Measurements from ENCODE around the gene NRG3.

Gene NRG3

DNA sequence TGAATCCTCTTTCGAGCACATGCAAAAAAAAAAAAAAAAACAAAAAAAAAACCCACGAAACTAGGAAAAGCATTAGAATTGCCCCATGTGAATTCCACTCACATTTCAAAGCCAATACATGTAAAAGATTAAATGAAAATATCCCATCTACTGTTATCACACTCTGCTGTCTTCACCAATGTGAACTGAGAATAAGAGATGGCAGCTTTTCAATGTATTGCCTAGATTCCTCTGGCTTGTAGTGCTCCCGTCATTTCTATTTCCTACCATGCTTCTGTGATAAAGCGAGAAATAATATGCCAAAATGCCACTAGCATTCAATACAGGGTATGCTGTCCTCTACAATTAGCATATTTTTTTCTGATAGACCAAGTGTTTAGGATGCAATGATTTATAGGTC lies 517.0 kb downstream of the NRG3 start:
- no peak for DNase-seq (ENCODE audit: low read depth in 2 of 2)

DNA sequence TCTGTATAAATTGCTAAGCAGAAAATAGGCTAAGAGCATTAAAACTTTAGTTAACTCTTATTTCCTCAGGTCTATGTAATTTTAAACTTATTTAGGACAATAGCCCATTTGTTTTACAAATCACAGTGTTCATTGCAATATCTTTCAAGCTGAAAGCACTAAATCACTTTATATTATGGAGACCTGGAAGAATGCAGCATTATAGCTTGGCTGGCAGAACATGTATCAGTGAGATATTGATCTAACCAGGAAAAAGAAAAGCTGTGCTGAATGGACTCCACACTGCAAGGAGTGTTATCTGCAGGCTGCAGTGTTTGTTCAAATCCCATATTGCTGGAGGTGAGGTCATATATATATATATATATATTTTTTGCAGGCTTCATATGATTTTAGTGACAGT lies 517.5 kb downstream of the NRG3 start:
- DNase-seq (ENCODE audit: low read depth in 2 of 2) = no peak

DNA sequence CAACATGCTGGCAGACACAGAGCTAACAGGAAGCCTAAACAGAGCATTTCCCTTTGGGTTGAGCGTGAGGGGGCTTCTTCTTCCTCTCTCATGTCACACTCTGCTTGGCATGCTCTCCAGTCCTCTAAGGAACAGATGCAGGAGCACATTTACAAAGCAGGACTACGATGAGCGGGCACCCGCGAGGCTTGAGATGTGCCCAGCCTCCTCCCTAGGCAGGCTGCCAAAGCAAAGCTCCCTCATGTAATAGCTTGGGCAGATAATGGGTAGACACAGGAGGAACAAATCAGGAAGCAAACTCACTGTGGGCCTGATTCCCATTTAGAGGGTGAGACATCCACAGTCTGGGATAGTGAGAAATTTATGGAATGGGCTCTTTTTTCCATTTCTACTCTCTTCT lies 519.1 kb downstream of the NRG3 start:
- DNase-seq (ENCODE audit: low read depth in 2 of 2) = no peak

DNA sequence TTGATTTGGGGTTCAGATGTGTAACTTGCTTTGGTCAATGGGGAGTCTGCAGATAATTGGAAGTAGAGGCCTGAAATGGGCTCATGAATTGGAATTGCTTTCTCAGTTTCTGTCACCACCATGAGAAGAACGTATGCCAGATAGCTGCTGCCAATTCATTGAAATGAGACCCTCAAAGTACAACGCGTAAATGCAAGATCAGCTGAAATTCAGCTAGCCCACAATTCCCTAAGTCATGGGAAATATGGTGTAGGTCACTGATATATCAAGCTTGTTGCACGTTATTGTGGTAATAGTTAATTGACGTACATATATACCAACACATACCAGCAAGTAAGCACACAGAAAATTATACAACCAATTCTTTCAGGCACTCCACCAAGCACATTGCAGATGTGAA lies 520.0 kb downstream of the NRG3 start:
- no peak for DNase-seq (ENCODE audit: low read depth in 2 of 2)

DNA sequence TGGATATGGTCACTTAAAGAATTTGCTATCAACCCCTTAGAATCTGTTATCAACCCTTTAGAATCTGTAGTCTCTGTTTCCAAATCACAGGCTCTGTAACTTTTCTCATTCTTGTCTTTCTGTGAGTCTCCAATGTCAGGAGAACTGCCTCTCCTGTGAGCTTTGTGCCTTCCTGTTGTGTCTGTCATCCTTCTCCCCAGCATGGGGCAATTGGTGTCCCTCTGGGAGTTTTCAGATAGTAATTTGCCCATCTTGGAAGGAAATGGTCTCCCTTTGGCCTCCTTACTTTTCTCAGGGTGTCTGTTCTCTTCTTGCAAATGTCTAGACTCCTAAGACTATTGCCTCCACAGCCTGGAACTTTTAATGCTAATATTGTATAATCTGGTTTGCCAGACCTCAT lies 521.9 kb downstream of the NRG3 start:
- no peak for DNase-seq (ENCODE audit: low read depth in 2 of 2)

DNA sequence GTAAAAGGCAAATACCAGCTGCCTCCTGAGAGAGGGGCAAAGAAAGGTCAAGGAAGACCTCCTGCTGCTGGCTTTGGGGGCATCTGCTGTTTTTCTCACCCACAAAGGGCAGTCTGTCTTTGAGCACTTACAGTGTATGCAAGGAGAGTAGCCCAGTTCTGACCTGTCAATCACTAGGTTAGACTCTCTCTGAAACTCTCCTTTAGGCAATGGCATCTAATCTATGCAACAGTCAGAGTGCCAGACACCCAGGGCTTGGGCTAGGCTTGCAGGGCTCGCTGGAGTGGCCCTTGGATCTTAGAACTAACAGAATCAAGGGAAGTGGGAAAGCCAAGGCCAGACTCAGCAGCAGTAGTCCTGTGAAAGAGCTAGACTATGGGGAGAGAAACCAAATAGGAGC lies 522.9 kb downstream of the NRG3 start:
- DNase-seq (ENCODE audit: low read depth in 2 of 2) = no peak

DNA sequence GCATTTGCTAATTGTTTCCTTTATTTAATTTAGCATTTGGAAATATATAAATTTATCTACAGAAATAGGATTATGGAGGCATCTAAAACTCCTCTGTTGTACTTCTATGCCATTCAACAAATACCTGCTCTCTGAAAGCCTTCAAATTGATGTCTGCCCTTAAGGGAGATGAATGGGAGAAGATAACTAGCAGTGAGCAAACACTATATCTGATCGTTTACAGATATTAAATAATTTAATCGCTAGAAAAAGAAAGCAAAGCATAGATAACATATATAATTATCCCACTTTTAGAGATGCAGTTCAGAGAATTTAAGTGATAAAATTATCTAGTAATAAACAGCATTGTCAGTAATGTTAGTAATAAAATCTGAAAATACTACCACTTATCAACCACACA lies 524.9 kb downstream of the NRG3 start:
- DNase-seq (ENCODE audit: low read depth in 2 of 2) = no peak

DNA sequence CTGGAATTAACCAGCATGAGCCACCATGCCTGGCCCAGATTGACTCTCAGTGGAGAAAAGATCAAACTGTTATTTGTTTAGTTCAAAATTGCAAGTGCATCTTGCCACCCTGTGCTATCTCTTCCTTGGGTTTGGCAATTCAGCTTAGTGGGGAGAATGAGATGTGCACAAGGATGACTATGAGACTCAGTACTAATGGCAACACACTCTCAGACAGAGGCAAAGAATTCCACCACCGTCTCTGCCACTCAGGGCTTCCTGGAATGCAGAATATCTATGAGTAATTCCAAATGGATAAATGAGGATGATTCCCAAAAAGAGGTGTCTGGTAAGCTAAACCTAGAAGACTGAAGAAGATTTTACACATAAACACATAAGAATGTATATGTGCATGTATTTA lies 525.8 kb downstream of the NRG3 start:
- DNase-seq (ENCODE audit: low read depth in 2 of 2) = no peak

DNA sequence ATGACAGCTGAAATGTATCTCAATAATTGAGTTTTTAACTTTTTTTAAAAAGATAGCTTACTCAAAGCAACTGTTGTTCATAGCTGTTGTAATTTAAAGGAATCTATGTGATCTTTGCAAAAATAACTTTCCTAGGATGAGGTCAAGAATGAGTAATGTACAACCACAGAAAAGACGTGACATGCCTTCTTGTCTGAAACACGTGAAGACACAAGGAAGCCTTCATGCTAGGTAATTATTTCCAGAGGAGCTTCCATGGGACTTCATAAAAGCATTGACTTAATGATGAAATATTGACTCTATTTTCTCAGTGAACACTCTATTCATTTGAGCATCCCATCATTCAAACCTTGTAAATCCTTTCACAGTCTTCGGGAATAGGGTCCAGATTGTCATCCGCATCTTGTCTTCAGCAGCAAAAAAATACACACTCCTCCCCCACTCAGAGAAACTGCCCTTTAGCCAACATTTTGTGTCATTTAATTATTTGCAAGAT lies 528.0 kb downstream of the NRG3 start:
- no peak for DNase-seq (ENCODE audit: low read depth in 2 of 2)

DNA sequence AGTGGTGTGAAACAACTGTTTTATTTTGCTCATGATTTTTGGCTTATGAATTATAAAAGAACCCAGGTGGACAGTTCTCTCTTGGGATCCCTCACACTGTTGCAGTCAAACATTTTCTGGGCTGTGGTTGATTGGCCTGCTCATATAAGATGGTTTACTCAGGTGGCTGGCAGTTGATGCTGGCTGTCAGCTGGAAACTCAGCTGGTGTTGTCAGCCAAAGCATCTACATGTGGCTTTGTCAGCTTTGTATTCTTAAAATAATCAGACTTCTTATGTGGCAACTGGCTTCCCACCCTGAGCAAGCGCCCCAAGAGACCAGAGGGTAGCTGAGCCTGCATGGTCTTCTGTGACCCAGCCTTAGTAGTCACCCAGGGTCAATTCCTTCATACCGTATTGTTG lies 534.7 kb downstream of the NRG3 start:
- no peak for DNase-seq (ENCODE audit: low read depth in 2 of 2)

DNA sequence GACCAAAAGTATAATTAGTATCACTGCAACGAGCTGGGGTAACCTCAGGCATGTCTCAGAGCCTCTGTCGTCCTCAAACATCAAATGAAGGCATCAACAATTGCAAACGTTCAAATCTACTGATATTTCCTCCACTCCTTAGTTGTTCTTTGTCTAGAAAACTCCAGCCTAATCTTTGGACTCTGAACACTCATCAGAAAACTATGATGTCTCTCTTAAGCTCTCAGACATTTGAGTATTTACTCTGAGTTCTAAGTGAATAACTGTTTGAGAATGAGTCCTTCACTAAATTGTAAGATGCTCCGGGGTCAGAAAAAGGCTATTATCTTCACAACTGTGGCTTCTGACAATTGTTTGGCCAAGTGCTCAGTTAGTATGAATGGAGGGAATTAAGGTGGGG lies 536.4 kb downstream of the NRG3 start:
- DNase-seq (ENCODE audit: low read depth in 2 of 2) = no peak

DNA sequence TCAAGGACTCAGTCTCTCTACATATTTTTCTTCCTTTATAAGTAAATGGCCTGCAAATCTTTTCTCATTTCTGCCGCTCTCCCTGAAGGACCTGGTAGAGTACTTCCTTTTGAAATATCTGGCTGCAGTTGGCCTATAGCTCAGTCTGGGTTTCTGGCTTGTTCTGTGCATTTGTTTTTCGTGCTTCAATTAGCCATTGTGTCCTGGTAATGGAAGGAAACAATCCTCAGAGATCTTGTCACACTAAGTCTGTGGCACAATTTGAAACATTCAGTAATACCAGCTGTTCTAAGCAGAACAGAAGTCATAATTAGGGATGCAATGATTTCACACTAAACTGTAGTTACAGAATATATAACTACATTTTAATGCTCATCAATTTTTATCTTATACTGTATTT lies 545.0 kb downstream of the NRG3 start:
- no peak for DNase-seq (ENCODE audit: low read depth in 2 of 2)

DNA sequence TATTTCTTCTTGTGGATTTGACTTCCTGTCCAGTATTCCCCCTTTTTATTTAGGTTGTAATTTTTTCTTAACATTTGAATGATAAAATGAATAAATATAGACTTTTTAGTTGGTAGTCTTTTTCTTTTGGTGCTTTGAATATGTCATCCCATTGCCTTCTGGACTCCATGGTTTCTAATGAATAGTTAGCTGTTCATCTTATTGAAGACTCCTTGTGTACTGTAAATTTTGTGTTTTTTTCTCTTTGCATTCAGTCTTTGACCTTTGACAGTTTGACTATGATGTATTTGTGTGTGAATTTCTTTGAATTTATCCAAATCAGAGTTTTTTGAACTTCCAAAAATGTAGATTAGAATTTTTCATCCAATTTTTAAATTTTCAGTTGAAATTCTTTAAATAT lies 554.3 kb downstream of the NRG3 start:
- no peak for DNase-seq (ENCODE audit: low read depth in 2 of 2)

DNA sequence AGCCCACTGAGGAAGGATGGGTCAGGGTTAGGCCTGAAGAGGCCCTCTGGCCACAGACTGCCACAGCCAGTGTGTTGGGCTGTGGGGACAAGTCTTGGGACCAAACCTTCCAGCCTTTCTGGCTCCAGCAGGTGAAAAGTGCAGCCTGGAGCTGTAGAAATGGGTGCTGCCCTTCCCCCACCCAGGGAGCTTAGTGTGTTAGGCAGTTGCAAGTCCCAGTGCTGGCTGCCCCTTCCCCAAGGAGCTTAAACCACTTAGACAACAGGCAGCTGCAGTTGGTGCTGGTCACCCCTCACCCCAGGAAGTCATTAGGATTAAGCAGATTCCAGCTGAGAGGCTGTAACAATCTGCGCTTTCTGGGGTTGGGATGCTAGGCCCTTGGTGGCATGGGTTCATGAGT lies 563.3 kb downstream of the NRG3 start:
- DNase-seq (ENCODE audit: low read depth in 2 of 2) = no peak

DNA sequence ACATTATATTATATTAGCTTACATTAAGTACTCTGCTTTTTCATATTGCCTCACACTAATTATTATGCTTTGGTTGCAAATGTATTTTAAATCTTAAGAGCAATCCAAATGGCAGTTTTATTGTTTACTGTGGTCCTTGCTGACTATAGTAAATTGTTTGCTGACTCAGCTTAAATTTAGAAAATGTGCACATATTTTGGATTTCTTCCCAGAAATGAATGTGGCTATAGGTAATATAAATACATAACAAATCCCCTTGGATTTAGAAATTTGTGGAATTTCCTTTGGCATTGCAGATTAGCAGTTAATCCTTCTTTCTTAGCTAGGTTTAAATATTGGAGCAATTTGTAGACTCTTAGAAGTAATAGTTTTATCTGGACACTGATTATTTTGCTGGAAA lies 565.8 kb downstream of the NRG3 start:
- DNase-seq (ENCODE audit: low read depth in 2 of 2) = no peak

DNA sequence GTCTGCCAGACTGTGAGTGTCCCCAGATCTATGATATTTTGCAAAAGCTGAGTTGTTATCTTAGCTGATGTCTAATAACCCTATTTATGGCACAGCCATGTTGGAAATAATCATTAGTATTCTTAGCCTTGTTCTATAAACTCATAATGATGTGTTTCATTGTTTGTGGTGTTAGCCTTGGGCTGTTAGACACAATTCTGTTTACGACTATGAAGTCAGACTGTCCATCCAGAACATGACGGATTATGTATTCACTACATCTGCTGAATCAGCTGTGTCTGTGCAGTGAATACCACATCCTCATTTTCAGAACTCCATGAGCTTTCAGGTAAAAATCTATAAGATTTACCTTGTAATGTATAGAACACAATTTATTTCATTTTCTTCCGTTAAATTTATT lies 577.1 kb downstream of the NRG3 start:
- no peak for DNase-seq (ENCODE audit: low read depth in 2 of 2)

DNA sequence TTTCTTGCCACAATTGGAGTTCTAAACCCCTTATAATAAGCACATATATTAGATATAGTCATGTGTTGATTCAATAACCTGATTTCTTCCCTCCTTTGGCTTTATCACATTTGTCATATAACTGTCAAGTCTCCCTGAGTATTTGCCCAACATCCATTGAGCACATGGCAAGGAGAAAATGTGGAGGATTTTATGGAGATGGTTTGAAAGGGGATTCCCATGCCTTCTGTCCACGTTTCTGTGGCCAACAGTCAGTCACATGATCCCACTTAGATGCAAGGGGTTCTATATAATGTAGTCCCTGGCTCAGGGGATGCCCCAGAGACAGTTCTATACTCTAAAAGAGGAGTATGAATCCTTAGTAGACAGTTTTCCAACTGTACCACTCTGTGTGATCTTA lies 577.7 kb downstream of the NRG3 start:
- DNase-seq (ENCODE audit: low read depth in 2 of 2) = no peak

DNA sequence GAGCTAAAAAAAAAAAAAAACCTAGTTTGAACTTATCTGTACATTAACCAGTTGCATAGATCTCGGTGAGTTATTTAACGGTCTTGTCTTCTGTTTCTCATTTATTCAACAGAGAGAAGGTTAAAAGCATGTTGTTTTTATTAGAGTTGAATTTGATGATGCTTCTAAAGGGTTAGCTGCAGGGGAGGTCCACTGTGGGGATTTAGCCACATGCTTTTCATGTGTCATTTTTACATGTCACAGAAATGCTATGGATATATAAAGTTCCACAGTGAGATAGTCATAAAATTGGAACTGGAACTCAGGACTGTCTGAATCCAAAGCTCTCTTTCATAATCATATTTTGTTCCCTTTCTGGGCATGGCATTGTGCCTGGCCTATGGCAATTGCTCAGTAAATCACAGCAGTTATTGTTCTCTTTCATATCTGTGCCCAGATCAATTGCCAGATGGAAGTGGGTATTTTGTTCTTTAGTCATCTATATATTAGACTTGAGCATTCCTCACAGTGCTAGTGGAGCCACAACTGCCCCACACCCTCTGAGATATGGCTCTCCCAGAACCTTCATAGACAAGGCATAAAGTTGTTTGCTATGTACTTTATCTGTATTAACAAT lies 578.8 kb downstream of the NRG3 start:
- DNase-seq (ENCODE audit: low read depth in 2 of 2) = no peak

DNA sequence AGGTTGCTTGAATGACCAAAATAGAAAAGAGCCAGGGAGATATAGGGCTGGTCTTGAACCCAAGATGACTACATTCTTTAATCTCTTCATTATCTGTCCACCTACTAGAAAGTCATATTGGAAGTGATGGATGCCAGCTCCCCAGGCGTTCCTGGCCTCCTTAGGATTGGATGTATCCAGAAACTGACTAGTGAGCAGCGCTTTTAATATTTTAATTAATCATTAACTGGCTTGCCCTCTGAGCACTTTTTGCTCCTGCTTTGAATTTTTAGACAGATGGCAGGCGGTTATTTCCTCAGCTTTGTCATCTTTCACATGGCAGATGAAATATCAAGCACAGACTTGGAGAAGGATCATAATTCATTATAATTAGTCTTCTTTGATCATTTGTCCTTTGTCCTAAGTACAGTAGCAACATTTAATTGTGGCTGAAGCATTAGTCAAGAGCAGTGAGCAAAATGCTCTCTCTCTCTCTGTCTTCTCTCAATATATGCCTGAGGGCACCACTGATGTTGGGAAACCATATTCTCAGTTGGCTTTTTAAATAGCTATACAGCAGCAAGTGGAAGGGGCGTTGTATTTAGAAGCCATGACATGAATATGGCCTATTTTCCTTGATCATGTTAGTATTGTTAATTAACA lies 588.0 kb downstream of the NRG3 start:
- DNase-seq (ENCODE audit: low read depth in 2 of 2) = no peak

DNA sequence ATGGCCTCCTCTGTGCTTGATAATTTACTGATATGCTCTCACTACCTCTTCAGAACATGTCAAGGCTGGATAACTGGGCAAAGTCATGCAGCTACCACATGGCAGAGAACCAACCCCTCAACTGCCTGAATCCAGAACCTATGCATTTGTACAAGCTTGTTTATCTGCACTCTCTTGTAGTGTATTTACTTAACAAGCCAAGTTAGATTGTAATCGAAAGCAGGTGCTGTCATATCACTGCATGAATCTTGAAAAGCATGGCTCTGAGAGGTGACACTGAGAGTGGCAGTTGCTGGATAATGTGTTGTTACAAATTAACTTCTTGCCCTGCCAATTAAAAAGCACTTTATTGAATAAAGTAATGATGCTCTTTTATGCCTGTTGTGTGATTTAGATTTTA lies 588.6 kb downstream of the NRG3 start:
- no peak for DNase-seq (ENCODE audit: low read depth in 2 of 2)

DNA sequence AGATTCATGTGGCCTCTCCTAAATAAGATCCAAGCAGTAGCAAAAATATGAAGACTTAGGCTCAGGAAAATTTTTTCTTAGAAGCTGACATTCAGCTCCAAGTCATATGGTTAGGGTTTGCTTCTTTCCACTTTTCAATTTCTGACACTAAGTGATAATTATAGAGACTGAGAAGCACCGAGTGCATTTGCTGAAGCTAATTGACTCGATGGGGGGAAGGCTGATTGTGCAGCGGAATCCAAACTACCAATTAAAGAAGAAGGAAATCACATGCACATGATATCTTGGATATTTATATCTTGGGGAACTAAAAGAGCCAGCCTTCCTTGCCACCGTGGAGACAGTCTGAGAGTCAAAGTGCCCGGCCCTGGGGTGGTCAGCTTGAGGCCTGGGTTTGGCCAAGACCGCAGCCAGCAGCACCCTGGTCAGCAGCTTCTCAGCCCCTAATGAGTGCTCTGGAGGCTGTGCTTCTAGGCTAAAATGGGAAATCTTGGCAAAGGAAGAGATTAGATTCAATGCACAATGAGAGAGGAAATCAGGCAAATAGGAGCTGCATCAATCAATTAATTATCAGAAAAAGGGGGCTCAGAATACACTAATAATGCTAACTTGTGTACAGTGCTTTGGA lies 589.3 kb downstream of the NRG3 start:
- no peak for DNase-seq (ENCODE audit: low read depth in 2 of 2)

DNA sequence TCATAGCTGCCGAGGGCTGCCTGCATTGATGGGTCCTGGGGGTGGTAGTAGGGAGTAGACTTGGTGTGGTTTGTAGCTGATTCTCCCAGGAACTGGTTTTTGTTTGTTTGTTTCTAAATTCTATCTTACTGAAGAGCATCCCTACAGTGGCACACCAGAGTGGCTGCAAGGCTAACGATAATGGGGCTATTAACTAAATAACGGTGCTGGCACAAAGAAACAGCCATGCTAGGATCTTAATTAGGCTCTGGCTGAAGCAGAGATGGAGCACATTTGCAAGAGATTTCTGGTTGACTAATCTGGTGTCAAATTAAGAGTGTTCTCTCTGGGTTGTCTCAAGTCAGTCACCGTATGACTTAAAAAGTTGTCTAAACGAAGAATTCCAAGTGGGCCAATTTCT lies 590.0 kb downstream of the NRG3 start:
- DNase-seq (ENCODE audit: low read depth in 2 of 2) = no peak

DNA sequence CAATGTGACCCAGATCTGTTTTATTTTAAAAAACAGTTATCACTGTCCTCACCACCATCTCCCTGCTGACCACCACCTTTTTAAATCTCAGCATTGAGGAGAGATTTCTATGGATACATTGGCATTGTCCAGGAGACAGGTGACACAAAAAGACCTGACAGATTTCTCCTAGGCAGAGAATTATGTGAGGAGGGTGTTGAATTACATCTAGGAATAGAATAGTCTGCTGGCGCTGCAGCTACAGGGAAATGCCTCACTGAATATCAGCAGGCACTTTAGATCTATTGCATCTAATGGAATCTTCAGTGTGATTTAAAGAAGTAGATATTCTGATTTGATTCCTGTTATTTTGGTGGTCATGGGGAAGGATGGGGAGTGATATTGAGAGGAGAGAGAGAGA lies 593.5 kb downstream of the NRG3 start:
- DNase-seq (ENCODE audit: low read depth in 2 of 2) = no peak
